Neural crest cell (in vitro differentiated cells): ENCODE results near the gene DUSP5. TPM values are rescaled to one million over a fixed set of nuclear protein-coding genes. Genes with fewer than 3 reads are reported as not detected.

Source experiments
- DNase-seq: peaks from one replicate; pipeline ENCODE4 v3.0.0; 2021; ENCODE audit warnings: low read depth, mixed read lengths, low spot score
- H3K27ac Mint-ChIP-seq: one replicate; pipeline ENCODE4 v1.8.0; 2021; ENCODE audit warnings: mild to moderate bottlenecking, mixed read lengths; ENCODE audit not compliant: unreplicated experiment
- H3K27me3 Mint-ChIP-seq: 2 replicates; pipeline ENCODE4 v1.8.0; 2021; ENCODE audit warnings: low read depth, mild to moderate bottlenecking, mixed read lengths
- H3K36me3 Mint-ChIP-seq: 2 replicates; pipeline ENCODE4 v1.8.0; 2021; ENCODE audit warnings: low read depth, mild to moderate bottlenecking, mixed read lengths
- H3K4me1 Mint-ChIP-seq: 2 replicates; pipeline ENCODE4 v1.8.0; 2021; ENCODE audit warnings: mixed read lengths
- H3K4me3 Mint-ChIP-seq: one replicate; pipeline ENCODE4 v1.8.0; 2021; ENCODE audit warnings: mild to moderate bottlenecking, mixed read lengths
- H3K9me3 Mint-ChIP-seq: 2 replicates; pipeline ENCODE4 v1.8.0; 2021; ENCODE audit warnings: mixed read lengths
- CTCF ChIP-seq: fragments of 200-600 bp; sonication (generic); conservative IDR thresholded peaks from 2 replicates; pipeline ENCODE4 v1.5.0; 2021; ENCODE audit warnings: antibody characterized with exemption, mild to moderate bottlenecking
- total RNA-seq: library from RNA; stranded (reverse); gene quantifications from 2 replicates; pipeline ENCODE4 v1.2.1, GENCODE V29; 2021

The DUSP5 gene
- total RNA-seq, 1 donor from 2014 or later: 2.5 TPM

DNA sequence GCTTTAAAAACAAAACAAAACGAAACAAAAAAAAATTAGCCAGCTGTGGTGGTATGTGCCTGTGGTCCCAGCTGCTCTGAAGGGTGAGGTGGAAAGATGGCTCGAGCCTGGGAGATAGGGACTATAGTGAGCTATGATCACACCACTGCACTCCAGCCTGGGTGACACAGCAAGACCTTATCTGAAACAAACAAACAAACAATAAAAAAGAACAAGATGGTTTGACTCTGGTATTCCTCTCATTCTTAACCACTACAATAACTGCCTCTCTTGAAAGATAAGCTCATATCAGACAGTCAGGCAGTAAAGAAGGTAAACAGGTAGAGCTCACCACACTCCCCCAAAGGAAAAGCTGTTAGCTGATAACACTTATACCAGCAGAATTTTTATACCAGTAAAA, 14.1 kb upstream of the DUSP5 start:
- H3K27ac Mint-ChIP-seq: no peak overlapping the region
- H3K4me3 Mint-ChIP-seq: no peak overlapping the region
- no peak for TF ChIP-seq CTCF

DNA sequence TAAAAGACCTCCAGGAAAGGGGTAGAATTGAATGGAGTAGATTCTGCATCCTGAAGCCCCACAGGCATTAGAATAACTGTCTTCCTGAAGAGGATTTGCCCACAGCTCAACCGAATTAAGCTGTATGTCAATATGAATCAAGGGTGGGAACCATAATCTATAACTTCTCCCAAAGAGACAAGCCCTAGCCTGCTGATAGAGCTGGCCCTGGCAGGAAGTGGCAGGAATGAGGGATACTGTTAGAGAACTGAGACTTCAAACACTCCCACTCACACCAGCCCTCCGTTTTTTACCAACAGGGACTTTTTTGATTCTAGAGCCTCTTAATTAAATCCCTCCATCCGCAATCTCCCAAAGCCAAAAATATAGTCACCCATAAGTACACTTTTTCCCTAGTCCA, 12.2 kb upstream of the DUSP5 start:
- H3K36me3 Mint-ChIP-seq: no peaks in the 10 kb centered on the region
- peak overlapping the region; percentile 19 for H3K27ac Mint-ChIP-seq
- H3K4me3 Mint-ChIP-seq: no peak overlapping the region
- H3K9me3 Mint-ChIP-seq: no peaks in the 10 kb centered on the region
- no peaks in the 10 kb centered on the region for H3K27me3 Mint-ChIP-seq
- no peak for TF ChIP-seq CTCF
- DNase-seq: no peak
- H3K4me1 Mint-ChIP-seq: peaks cover 12% of the 10 kb centered on the region

More for the DNA sequence above, 14.1 kb upstream of the DUSP5 start:
- Mint-ChIP-seq H3K9me3 (no peaks in the 10 kb centered on the region), H3K36me3 (no peaks in the 10 kb centered on the region), H3K27me3 (no peaks in the 10 kb centered on the region), H3K4me1 (peaks cover 12% of the 10 kb centered on the region)
- no peak for DNase-seq

GRCh38 chr10:110486680-110487410, 10.9 kb upstream of the DUSP5 start:
- H3K27me3 Mint-ChIP-seq: no peaks in the 10 kb centered on the region
- DNase-seq: no peak
- no peak overlapping the region for H3K27ac Mint-ChIP-seq
- TF ChIP-seq CTCF: no peak
- no peaks in the 10 kb centered on the region for H3K9me3 Mint-ChIP-seq
- no peak overlapping the region for H3K4me3 Mint-ChIP-seq
- peaks cover 12% of the 10 kb centered on the region for H3K4me1 Mint-ChIP-seq
- H3K36me3 Mint-ChIP-seq: no peaks in the 10 kb centered on the region

DNA sequence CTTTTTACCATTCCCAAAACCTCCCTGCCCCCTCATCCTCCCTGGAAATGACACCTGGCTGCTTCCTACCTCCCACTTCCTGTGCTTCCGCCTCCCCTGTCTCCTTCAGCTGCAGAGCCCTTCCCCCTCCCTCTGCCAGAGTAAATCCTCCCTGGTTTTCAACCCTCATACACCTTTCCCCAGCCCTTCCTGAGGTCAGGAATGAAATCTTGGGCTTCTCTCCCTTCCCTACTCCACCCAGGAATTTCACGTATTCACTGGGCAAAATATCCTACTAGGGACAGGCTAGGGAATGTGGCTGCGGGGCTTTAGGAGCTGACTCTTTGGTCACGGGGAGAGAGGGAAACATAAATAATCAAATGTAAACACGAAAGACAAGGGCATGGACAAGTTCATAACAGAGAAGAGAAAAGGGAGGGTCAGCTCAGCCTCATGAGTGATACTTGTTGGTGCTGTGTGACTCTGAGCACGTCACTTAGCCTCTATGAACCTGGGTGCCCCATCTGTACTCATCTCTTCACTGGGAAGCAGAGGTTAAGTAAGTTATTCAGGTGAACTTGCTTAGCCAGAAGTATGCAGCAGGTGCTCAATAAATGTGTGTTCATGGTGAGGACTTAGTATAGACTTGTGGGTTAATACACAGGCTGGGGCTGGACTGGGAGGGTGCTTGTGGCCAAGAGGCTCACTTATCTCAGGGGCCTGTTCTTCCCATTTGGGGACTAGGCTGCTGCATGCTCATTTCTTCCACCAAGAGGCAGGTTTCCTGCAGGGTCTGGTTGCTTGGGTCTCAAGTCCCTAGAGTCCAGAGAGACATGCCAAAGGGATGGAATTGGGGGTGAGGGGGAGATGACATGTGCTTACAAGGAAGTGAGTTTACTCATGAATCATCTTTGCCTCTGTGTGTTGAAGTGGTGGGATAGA, 10.0 kb upstream of the DUSP5 start:
- Mint-ChIP-seq H3K4me3 (no peak overlapping the region), H3K27ac (no peak overlapping the region), H3K36me3 (no peaks in the 10 kb centered on the region), H3K4me1 (peaks cover 12% of the 10 kb centered on the region), H3K9me3 (no peaks in the 10 kb centered on the region), H3K27me3 (no peaks in the 10 kb centered on the region)
- no peak for DNase-seq
- no peak for TF ChIP-seq CTCF

GRCh38 chr10:110488332-110488681, 9.4 kb upstream of the DUSP5 start:
- Mint-ChIP-seq H3K36me3 (no peaks in the 10 kb centered on the region), H3K4me3 (no peak overlapping the region), H3K9me3 (no peaks in the 10 kb centered on the region), H3K27ac (no peak overlapping the region), H3K4me1 (peaks cover 12% of the 10 kb centered on the region), H3K27me3 (no peaks in the 10 kb centered on the region)
- no peak for TF ChIP-seq CTCF
- no peak for DNase-seq
